Effector memory CD4-positive, alpha-beta T cell (primary cell): ENCODE results near the gene SLC25A40.
"Not testable (repeated sequence)": the region's sequence is repeated elsewhere in the genome, so short reads cannot be mapped to it uniquely, and the experiment has no call there.

Source experiments
- DNase-seq, 3 donors: peaks; one replicate each; pipeline ENCODE4 v3.0.0-alpha.2; 2020
- H3K27ac ChIP-seq: 2 replicates; pipeline ENCODE4 v1.7.0; 2013; ENCODE audit warnings: mild to moderate bottlenecking, low read length, moderate library complexity; ENCODE audit not compliant: insufficient read depth, poor library complexity, severe bottlenecking
- H3K27me3 ChIP-seq: replicated peaks from 2 replicates; pipeline ENCODE4 v1.7.0; 2013; ENCODE audit warnings: mild to moderate bottlenecking, low read length; ENCODE audit not compliant: insufficient read depth, control insufficient read depth, poor library complexity, severe bottlenecking
- H3K36me3 ChIP-seq: 2 replicates; pipeline ENCODE4 v1.7.0; 2013; ENCODE audit warnings: mild to moderate bottlenecking, low read length, moderate library complexity; ENCODE audit not compliant: control insufficient read depth, insufficient read depth
- H3K4me1 ChIP-seq: 2 replicates; pipeline ENCODE4 v1.7.0; 2013; ENCODE audit warnings: low read length, mild to moderate bottlenecking; ENCODE audit not compliant: control insufficient read depth, insufficient read depth, poor library complexity, severe bottlenecking
- H3K4me3 ChIP-seq: 2 replicates; pipeline ENCODE4 v1.7.0; 2013; ENCODE audit warnings: low read length, low read depth, mild to moderate bottlenecking; ENCODE audit not compliant: insufficient read depth, poor library complexity, severe bottlenecking
- H3K9me3 ChIP-seq: 2 replicates; pipeline ENCODE4 v1.7.0; 2013; ENCODE audit warnings: mild to moderate bottlenecking, low read length, moderate library complexity; ENCODE audit not compliant: control insufficient read depth

Gene SLC25A40

GRCh38 chr7:87873328-87873727, 2.8 kb downstream of the SLC25A40 start:
- not testable (repeated sequence) for H3K4me3 ChIP-seq, H3K27ac ChIP-seq, H3K27me3 ChIP-seq, DNase-seq, H3K36me3 ChIP-seq, H3K4me1 ChIP-seq, H3K9me3 ChIP-seq

GRCh38 chr7:87872346-87872745, 3.8 kb downstream of the SLC25A40 start:
- Histone ChIP-seq H3K9me3 (no peaks in the 10 kb centered on the region), H3K27me3 (no peaks in the 10 kb centered on the region), H3K27ac (no peak overlapping the region), H3K4me1 (no peaks in the 10 kb centered on the region), H3K36me3 (no peaks in the 10 kb centered on the region), H3K4me3 (no peak overlapping the region)
- no peak for DNase-seq

DNA sequence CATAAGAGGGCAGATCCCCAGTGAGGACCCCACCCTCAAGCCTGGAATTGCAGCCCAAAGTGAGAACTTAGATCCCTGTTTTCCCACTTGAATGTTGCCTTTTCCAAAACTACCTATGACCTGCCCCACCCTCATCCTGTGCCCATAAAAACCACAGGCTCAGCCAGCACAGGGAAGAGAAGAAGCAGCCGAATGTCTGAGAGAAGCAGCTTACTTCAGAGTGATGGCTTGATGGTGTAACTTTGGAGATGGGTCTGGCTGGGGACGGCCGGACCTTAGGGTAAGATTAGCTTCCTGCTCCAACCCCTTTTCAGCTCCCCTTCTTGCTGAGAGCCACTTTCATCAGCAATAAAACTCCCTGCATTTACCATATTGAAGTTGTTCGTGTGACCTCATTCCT, 5.7 kb downstream of the SLC25A40 start:
- Histone ChIP-seq H3K36me3 (peaks cover 6% of the 10 kb centered on the region), H3K4me3 (no peak overlapping the region), H3K9me3 (peaks cover 8% of the 10 kb centered on the region), H3K4me1 (no peaks in the 10 kb centered on the region), H3K27me3 (no peaks in the 10 kb centered on the region), H3K27ac (no peak overlapping the region)
- DNase-seq: no peak

DNA sequence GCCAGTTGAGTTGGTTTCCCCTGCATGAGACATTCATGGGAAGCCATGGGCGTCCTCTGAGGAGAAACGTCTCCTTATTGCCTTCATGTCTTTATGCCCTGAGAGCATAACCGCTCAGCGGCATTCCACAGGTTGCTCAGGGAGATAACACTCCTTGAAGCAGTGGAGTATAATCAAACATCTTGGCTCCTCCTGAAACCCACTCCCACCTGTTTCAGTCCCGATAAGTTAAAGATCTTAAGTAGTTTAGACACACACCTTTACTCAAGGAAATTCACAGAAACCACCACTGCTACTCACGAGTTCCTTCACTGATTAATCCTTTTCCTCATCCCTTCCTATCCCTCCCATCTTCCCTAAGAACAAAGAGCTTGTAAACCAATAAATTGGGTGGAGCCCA, 9.6 kb downstream of the SLC25A40 start:
- not testable (repeated sequence) for H3K36me3 ChIP-seq, DNase-seq

GRCh38 chr7:87866089-87866488, 10.1 kb downstream of the SLC25A40 start:
- DNase-seq: no peak
- H3K27me3 ChIP-seq: no peaks in the 10 kb centered on the region
- no peak overlapping the region for H3K4me3 ChIP-seq
- no peak overlapping the region for H3K27ac ChIP-seq
- H3K36me3 ChIP-seq: peaks cover 7% of the 10 kb centered on the region
- no peaks in the 10 kb centered on the region for H3K4me1 ChIP-seq
- peaks cover 8% of the 10 kb centered on the region for H3K9me3 ChIP-seq

More for the DNA sequence above, 9.6 kb downstream of the SLC25A40 start:
- H3K9me3 ChIP-seq, H3K27me3 ChIP-seq, H3K4me1 ChIP-seq, H3K27ac ChIP-seq, H3K4me3 ChIP-seq: not testable (repeated sequence)

DNA sequence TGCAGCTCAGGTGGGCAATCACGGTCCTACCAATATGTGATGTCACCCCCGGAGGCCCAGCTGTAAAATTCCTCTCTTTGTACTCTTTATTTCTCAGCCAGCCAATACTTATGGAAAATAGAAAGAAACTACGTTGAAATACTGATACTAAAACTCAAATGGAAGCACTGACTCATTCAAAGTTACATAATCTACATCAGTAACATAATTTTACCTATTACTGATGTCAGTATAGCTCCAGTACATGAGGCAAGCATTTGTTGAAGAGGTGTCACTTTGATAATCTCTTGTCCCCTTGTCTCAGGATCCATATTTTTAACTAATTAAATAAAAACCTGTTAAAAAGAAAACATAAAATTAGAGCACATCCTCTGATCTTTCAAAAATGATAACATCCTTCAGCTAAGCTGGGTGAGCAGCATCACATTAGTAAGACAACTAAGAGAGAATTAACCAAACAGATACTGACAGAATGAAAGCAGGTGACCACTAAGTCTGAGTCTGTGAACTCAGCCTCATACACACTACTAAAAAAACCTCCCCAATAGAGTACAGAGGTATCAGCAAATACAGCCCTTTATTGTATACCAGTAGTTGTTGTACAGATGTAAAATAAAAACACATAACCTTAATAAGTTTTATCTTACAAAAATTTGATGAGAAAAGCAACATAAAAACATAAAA, 17.6 kb downstream of the SLC25A40 start:
- Histone ChIP-seq H3K27ac (no peak overlapping the region), H3K4me3 (no peak overlapping the region), H3K9me3 (no peaks in the 10 kb centered on the region), H3K4me1 (no peaks in the 10 kb centered on the region), H3K36me3 (peaks cover 6% of the 10 kb centered on the region), H3K27me3 (no peaks in the 10 kb centered on the region)
- DNase-seq: no peak

- H3K4me3 ChIP-seq: no peak overlapping the region
- DNase-seq: no peak
- no peaks in the 10 kb centered on the region for H3K9me3 ChIP-seq
- H3K27ac ChIP-seq: no peak overlapping the region
- no peaks in the 10 kb centered on the region for H3K4me1 ChIP-seq
- no peaks in the 10 kb centered on the region for H3K27me3 ChIP-seq
- peaks cover 7% of the 10 kb centered on the region for H3K36me3 ChIP-seq
Measured at GRCh38 chr7:87853237-87853864, 22.8 kb downstream of the SLC25A40 start.

DNA sequence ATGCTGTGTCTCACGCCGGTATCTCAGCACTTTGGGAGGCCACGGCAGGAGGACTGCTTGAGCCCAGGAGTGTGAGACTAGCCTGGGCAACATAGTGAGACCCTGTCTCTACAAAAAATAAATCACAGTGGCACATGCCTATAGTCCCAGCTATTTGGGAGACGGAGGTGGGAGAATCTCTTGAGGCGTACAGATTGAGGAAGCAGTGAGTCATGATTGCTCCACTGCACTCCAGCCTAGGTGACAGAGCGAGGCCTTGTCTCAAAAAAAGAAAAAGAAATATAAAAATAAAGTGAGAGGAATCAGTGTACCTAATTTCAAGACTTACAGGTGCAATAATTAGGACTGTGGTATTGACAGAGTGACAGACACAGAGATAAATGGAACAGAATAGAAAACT, 23.9 kb downstream of the SLC25A40 start:
- no peaks in the 10 kb centered on the region for H3K9me3 ChIP-seq
- no peak for DNase-seq
- H3K27me3 ChIP-seq: no peaks in the 10 kb centered on the region
- H3K36me3 ChIP-seq: peaks cover 5% of the 10 kb centered on the region
- H3K4me1 ChIP-seq: no peaks in the 10 kb centered on the region
- no peak overlapping the region for H3K4me3 ChIP-seq
- no peak overlapping the region for H3K27ac ChIP-seq

DNA sequence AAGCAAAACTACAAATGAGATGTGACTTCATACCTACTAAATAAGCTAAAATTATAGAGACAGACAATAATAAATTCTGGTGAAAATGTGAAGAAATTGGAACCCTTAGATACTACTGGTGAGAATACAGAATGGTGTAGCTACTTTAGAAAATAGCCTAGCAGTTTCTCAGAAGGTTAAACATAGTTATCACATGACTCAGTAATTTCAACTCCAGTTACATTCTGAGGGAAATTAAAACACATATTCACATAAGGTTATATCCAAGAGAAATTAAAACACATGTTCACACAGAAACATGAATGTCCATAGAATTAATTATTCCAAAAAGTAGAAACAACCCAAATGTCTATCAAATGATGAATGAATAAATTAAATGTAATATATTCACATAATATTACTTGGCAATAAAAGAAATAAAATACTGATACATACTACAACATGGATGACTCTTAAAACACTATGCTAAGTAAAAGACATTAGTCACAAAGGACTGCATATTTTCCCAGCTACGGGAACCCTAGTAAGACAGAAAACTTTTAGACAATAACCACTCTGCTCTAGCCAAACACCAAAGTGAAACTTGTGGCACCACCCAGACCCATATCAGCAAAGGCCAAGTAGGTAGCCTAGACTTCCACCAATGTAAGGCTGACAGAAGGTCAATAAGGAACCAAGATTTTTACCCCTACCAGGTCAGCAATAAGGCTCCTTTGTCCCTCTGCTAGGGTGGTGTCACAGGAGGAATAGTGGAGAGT, 25.1 kb downstream of the SLC25A40 start:
- H3K4me1 ChIP-seq: no peaks in the 10 kb centered on the region
- H3K27me3 ChIP-seq: no peaks in the 10 kb centered on the region
- no peak overlapping the region for H3K27ac ChIP-seq
- no peak for DNase-seq
- peaks cover 5% of the 10 kb centered on the region for H3K36me3 ChIP-seq
- H3K9me3 ChIP-seq: no peaks in the 10 kb centered on the region
- H3K4me3 ChIP-seq: no peak overlapping the region

GRCh38 chr7:87837597-87837996, 38.6 kb downstream of the SLC25A40 start:
- no peak for DNase-seq
- Histone ChIP-seq H3K27me3 (no peaks in the 10 kb centered on the region), H3K36me3 (peaks cover 6% of the 10 kb centered on the region), H3K9me3 (no peaks in the 10 kb centered on the region), H3K4me1 (no peaks in the 10 kb centered on the region), H3K4me3 (no peak overlapping the region), H3K27ac (no peak overlapping the region)
